ENCODE data around the gene TM2D3.

DNA sequence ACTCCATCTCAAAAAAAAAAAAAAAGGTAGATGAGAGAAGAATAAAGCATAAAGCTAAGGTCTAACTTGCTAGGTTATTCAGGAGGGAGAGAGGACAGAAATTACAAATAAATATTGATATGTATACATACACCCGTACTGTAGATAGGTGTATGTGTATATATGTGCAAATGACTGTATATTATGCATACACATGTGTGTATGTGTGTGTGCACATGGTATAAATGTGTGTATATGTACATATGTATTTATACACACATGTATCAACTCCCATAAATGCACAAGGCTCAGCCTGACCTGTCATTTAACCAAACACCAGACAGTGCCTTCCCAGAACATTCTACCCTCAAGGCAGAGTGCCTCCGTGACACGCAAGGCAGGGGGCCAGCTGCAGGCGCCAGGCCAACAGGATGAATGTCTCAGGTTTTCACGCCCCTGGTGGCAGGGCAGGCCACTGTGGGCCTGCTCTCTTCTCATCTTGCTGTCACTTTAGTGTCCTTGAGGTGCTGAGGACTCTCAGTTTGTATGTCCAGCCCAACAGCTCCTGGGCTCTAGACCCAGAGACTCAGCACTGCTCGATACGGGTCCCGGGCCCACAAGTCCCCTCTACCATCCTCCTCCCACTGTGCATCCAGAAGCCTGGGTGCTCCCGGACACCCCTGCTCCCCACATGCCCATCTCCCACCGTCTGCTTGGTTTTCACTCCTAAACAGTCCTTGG is 40.4 kb downstream of the TM2D3 start:
- TF ChIP-seq POLR2A (IDR thresholded peaks at IDR 0.05; ENCODE audit: borderline replicate concordance, extremely low read depth, insufficient read depth, insufficient read length) = no peak
- no peak for TF ChIP-seq EZH2 (IDR thresholded peaks at IDR 0.05)
- TF ChIP-seq JUND (IDR thresholded peaks at IDR 0.05) = no peak
- TF ChIP-seq, protein P1, sequence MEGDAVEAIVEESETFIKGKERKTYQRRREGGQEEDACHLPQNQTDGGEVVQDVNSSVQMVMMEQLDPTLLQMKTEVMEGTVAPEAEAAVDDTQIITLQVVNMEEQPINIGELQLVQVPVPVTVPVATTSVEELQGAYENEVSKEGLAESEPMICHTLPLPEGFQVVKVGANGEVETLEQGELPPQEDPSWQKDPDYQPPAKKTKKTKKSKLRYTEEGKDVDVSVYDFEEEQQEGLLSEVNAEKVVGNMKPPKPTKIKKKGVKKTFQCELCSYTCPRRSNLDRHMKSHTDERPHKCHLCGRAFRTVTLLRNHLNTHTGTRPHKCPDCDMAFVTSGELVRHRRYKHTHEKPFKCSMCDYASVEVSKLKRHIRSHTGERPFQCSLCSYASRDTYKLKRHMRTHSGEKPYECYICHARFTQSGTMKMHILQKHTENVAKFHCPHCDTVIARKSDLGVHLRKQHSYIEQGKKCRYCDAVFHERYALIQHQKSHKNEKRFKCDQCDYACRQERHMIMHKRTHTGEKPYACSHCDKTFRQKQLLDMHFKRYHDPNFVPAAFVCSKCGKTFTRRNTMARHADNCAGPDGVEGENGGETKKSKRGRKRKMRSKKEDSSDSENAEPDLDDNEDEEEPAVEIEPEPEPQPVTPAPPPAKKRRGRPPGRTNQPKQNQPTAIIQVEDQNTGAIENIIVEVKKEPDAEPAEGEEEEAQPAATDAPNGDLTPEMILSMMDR (IDR thresholded peaks at IDR 0.05 in 2 of 3, conservative IDR thresholded peaks at IDR 0.05 in 1 of 3; ENCODE audit: borderline replicate concordance in 1 of 3, insufficient read depth in 1 of 3, low read depth in 2 of 3, low read length in 2 of 3) = no peak
- TF ChIP-seq, protein P2, sequence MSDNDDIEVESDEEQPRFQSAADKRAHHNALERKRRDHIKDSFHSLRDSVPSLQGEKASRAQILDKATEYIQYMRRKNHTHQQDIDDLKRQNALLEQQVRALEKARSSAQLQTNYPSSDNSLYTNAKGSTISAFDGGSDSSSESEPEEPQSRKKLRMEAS (IDR thresholded peaks at IDR 0.05) = no peak
- TF ChIP-seq ZNF274 (IDR thresholded peaks at IDR 0.05; ENCODE audit: low read depth, low read length) = no peak
- TF ChIP-seq, protein P3, sequence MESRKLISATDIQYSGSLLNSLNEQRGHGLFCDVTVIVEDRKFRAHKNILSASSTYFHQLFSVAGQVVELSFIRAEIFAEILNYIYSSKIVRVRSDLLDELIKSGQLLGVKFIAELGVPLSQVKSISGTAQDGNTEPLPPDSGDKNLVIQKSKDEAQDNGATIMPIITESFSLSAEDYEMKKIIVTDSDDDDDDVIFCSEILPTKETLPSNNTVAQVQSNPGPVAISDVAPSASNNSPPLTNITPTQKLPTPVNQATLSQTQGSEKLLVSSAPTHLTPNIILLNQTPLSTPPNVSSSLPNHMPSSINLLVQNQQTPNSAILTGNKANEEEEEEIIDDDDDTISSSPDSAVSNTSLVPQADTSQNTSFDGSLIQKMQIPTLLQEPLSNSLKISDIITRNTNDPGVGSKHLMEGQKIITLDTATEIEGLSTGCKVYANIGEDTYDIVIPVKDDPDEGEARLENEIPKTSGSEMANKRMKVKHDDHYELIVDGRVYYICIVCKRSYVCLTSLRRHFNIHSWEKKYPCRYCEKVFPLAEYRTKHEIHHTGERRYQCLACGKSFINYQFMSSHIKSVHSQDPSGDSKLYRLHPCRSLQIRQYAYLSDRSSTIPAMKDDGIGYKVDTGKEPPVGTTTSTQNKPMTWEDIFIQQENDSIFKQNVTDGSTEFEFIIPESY (IDR thresholded peaks at IDR 0.05; ENCODE audit: extremely low read depth, insufficient replicate concordance, low read length) = no peak

Measured in HCT116 (cell line).